MM.1S (cell line): ENCODE data around the gene RTRAF.

Experiments
- CTCF ChIP-seq: fragments of 300-600 bp; sonication (generic); IDR thresholded peaks from 2 replicates; pipeline ENCODE4 v1.5.1; 2016; ENCODE audit warnings: antibody characterized with exemption, low read length, mixed read lengths
- EZH2phosphoT487 ChIP-seq: fragments of 300-600 bp; sonication (generic); IDR thresholded peaks from 2 replicates; pipeline ENCODE4 v1.6.1; 2018; ENCODE audit warnings: antibody characterized with exemption, low read length

- no peak for TF ChIP-seq CTCF
- no peak for TF ChIP-seq EZH2phosphoT487
These were observed 10.8 kb downstream of the RTRAF start for GRCh38 chr14:52000019-52000582.
